IPS-NIHi11 (cell line): ENCODE data around the gene ST6GALNAC3.
"Not testable (repeated sequence)": the region's sequence is repeated elsewhere in the genome, so short reads cannot be mapped to it uniquely, and the experiment has no call there.

ENCODE experiments used
- DNase-seq: peaks from one replicate; pipeline ENCODE4 v3.0.0; 2012; ENCODE audit warnings: mixed read lengths, low spot score

ST6GALNAC3 gene

GRCh38 chr1:76190749-76191424 is 116.3 kb downstream of the ST6GALNAC3 start:
- no peak for DNase-seq

DNA sequence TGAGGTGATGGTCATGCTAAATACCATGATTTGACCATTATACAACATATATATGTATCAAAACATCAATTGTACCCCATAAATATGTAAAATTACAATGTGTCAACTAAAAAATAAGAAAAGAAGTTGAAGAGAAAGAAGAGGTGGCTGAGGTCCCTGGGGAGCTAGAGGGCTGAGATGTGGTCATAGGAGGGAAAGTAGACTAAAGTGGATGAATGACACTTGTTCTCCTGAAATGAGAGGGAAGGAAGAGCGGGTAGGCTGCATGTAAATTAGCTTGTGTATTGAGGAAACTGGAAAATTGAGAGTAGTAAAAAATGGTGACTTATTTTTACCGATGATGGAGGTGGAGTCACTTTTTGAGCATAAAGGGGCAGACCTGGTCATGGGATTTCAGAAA is 117.0 kb downstream of the ST6GALNAC3 start:
- no peak for DNase-seq

- DNase-seq, result no peak
These were observed 123.9 kb downstream of the ST6GALNAC3 start for GRCh38 chr1:76198452-76198851.

- DNase-seq, result no peak
These were observed 128.1 kb downstream of the ST6GALNAC3 start for GRCh38 chr1:76202670-76203069.

DNA sequence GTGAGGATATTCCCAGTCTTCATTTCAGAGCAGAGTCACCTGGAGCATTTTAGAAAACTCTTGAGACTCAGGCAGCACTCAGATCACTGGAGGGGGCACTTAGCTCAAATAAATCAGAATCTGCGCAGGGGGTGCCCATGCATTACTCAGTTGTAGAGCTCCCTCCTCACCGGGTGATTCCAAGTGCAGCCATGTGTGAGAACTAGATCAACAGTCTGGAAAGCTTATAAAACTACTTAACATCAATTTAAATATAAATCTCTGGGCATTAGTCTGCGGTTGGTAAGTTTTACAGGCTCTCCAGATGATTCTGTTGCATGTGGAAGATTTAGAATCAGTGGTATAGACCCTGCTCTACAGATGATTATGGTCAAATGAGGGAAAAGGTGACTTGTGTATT is 128.6 kb downstream of the ST6GALNAC3 start:
- no peak for DNase-seq

DNA sequence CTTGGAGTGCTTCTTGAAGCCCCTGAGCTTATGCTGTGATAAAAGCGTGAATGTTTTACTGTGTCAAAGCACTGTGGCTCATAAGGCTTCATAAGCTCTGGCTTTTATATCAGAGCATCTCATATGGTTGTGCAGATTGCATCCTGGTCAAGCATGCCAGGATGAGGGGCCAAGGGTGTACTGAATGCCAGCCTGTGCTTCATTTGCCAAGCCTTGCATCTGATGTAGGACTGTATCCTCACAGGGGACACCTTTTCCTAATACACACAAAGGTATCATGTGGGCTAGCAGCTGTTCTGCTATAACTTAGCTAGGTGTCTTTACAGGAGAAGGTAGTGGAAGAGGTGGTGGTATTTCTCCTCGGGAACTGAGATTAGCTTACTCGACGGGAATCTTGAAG is 134.7 kb downstream of the ST6GALNAC3 start:
- DNase-seq, result no peak

- no peak for DNase-seq
These were observed 135.1 kb downstream of the ST6GALNAC3 start for GRCh38 chr1:76209648-76210047.

- DNase-seq, result no peak
These were observed 135.6 kb downstream of the ST6GALNAC3 start for GRCh38 chr1:76210160-76210559.

DNA sequence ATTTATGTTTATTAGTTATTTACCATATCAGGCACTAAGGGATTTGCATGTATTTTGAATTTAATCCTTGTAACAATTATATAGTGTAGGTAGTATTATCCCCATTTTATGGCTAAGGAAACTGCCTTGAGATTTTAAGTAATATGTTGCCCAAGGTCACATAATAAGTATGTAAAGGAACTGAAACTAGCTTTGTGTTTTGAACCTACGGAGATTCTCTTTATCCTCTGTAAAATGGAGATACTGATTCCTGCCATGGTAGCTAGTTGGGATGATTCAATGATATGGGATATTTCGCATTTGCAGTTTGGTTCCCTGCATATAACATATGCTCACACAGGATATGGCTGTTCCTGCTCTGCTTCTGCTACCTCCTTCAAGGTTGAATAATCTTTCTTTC is 144.3 kb downstream of the ST6GALNAC3 start:
- DNase-seq, result no peak

DNA sequence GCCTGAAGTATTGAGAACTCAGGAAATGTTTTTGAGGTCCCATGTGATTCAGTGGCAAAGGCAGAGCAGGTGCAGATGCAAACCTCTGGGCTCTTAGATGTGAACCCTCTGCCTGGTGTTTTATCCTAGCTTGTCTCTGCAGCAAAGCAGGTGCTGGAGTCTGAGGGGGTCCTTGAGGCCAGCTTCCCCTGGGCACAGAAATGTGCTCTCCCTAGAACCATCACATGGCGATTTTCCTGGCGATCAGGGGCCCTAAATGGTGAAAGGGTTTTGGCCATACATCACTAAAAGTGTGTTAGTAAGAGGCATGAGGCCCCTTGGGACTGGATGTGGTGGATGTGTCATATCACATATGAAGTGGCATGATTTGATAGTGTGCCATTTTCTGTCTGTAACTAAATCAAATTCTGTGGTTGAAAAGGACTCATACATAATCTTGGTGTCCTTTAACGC is 144.8 kb downstream of the ST6GALNAC3 start:
- DNase-seq, result no peak

DNA sequence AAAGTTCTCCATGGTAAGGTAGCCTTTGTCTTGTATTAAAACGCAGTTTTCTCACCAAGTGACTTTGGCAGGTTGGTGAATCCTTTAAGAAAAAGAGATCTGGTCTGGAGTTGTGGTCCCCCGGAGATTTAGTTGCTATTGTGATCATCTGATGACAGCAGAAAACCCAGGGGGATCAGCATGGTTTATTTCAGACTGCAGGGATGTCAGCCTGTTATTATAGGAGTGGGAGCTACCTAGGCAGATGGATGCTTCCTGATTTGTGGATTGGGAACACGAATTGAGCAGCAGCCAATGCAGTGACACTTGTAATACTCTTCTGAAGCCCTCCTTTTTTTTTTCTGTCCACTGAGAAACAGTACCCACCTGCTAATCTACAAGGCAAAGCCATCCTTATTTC is 150.2 kb downstream of the ST6GALNAC3 start:
- no peak for DNase-seq

- no peak for DNase-seq
These were observed 151.0 kb downstream of the ST6GALNAC3 start for GRCh38 chr1:76225526-76225925.

DNA sequence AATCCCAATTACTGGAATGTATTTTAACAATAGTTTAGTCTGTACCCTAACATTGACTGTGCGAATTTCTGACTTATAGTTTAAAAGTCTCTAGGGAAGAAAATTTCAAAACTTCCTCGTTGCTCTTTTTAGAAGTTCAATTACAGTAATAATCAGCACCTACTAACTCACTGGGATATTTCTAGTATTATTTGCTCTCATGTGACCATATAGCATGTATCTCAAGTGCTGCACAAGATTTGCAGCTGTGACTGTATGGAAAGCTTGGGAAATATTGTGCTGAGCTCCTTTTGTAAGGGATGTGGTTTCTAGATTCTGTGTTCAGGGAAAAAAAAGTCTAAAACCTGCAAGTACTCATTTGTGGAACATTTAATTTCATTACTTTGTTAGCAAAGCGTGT is 153.1 kb downstream of the ST6GALNAC3 start:
- DNase-seq, result no peak

DNA sequence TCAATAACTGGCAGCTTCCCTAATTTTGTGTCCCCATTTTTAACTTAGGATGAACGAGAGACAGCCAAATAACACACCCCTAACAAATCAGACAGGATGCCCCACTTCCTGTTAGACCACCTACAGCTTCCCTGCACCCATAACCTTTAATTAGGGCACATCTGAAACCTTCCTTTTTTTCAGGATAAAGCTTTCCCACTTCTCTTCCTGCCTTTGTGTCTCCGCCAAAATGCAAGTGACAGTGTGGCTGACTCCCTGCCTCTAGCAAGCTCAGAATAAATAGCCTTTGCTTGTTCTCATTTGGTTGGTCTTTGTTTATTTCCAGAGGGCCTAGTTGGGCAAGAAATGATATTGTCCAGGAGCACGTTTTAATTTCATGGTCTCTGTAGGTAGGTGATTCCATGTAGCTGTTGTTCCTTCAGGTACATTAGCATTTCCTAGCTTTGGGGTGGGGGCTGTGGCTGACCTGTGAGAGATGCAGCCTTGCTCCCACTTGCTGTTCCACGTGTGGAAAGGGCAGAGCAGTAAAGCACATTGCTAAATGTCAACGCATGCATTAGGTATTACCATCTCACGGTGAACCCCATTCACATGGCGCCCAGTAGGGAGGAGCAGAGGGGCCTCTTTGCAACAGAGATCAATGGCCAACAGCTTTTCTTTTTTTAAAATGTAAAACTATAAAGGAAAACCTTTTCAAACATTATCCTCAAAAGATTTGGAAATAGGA is 154.9 kb downstream of the ST6GALNAC3 start:
- no peak for DNase-seq

DNA sequence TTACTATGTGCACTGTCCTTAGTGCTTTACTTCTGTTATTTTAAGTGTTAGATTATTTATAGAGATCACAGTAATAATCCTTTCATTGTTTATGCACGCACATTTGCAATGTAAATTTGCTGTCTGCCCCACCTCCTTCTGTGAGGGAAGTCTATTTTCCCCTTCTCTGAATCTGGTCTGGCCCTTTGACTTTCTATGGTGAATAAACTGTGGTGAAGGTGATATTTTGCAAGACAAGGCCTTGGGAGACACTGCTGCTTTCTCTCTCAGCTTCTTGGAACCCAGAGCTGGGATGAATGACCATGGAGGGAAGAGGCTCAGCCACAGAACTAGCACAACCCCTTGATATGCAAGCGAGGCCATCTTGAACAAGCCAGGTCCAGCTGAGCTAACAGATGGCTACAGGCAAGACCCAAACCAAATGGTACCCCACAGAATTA is 156.3 kb downstream of the ST6GALNAC3 start:
- DNase-seq, result peak; percentile 59

DNA sequence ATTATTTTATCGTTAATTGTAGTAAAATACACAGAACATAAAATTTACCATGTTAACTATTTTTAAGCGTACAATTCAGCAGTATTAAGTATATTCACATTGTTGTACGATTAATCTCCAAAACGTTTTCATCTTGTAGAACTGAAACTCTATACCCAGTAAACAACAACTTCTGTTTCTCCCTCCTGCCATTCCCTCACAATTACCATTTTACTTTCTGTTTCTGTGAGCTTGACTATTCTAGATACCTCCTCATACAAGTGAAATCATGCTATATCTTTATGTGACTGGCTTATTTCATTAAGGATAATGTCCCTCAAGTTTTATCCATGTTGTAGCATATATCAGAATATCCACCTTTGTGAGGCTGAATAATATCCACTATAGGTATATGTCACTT is 156.8 kb downstream of the ST6GALNAC3 start:
- DNase-seq, result no peak

DNA sequence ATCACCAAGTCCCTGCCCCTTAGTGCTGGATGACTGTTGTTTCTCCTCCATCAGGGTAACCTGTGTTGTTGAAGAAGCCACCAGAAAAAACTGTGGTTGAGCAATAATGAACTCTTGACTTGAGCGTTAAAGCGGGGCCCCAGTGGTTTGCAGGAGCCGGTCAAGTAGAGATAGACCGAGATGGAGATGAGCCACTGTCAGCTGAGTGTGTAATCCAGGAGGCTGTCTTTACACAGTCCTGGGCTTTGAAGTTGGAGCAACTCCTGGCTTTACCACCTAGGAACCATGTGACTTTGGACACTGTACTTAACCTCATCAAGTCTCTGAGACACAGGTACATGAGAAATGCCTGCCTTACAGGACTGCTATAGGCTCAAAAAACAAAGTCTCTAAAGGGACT is 158.1 kb downstream of the ST6GALNAC3 start:
- no peak for DNase-seq

DNA sequence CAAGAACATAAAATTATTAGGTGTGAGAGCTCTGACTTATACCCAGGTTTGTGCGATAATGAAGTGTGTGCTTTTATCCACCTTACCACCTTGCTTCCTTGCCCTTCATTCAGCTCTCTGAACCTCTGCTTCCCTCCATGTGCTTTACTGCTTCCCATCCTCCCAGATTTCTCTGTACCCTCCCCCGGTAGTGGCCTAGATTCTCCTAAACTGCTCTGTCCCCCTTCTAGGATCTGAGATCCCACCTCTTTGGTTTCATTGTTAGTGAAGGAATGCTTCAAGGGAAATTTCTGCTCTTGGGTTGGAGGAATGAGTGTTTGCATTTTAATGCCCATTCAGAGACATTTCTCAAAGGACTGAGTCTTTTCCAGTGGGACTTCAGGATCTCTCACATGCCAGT is 159.5 kb downstream of the ST6GALNAC3 start:
- DNase-seq, result no peak

- DNase-seq, result no peak
These were observed 162.7 kb downstream of the ST6GALNAC3 start for GRCh38 chr1:76237211-76237610.

DNA sequence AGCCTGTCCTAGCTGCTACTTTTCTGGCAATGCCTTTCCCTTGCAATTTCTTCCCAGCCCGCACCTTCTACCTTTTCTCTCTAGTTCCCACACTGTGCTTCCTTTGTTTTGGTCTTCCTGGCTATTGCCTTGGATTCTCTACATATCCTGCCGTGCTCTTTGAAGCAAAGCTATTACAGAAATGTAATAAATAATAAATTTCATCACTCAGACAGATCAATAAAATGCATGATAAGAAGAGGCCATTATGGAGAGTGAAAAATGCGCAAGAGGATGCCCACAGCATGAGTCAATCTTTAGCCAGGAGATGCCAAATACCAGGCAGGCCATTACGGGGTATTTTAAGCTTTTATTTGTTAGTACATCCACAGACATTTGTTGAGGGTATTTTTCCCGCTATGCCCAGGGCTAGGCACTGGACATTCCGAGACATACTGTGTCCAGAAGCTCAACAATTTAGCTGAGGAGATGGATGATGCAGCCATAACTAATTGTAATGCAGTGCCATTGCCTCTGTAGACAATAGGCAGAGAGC is 163.6 kb downstream of the ST6GALNAC3 start:
- no peak for DNase-seq

DNA sequence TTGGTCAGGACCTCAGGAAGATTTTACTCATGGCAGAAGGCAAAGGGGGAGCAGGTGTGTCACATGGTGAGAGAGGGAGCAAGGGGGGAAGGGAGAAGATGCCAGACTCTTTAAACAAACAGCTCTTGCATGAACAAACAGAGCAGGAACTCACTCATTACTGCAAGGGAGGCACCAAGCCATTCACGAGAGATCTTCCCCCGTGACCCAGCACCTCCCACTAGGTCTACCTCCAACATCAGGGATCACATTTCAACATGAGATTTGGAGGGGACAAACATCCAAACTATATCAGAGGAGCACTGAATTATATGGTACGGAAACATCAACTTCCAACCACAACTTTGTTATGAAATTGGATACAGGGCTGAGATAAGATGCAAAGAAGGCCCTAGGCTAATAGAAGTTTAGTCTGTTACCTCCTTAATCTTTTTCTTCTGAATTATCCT is 164.9 kb downstream of the ST6GALNAC3 start:
- DNase-seq, result no peak

DNA sequence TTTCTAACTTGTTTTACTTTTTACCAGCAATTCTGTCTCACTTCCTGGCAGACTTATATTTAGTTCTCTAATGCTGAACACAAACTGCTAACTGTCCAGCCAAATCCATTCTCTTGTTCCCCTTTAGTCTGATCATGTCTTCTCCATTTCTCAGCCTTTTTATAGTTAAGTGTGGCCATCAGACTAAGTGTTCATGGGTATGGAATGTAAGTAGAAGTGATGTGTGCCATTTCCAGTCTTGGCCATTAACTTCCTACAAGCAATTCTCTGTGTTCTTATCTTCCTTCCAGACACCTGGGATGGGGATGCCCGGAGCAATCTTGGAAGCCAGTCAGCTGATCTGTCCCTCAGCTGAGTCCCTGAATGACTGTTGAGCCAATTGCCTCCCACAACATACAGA is 165.8 kb downstream of the ST6GALNAC3 start:
- DNase-seq, result no peak

DNA sequence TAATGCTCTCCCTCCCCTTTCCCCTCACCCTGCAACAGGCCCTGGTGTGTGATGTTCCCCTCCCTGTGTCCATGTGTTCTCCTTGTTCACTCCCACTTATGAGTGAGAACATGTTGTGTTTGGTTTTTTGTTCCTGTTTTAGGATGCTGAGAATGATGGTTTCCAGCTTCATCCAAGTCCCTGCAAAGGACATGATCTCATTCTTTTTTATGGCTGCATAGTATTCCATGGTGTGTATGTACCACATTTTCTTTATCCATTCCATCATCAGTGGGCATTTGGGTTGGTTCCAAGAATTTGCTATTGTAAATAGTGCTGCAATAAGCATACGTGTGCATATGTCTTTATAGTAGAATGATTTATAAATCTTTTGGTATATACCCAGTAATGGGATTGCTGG is 168.0 kb downstream of the ST6GALNAC3 start:
- not testable (repeated sequence) for DNase-seq
